Epidermal melanocyte (primary cell): Measurements from ENCODE around the gene ATP4B.
A peak's percentile ranks its signal among the peaks of the same experiment; 100 is the strongest.
"Not testable (repeated sequence)": the region's sequence is repeated elsewhere in the genome, so short reads cannot be mapped to it uniquely, and the experiment has no call there.

Experiments
- DNase-seq: peaks from one replicate; pipeline ENCODE4 v3.0.0; 2011; ENCODE audit warnings: low spot score; ENCODE audit not compliant: insufficient read length

ATP4B gene

DNA sequence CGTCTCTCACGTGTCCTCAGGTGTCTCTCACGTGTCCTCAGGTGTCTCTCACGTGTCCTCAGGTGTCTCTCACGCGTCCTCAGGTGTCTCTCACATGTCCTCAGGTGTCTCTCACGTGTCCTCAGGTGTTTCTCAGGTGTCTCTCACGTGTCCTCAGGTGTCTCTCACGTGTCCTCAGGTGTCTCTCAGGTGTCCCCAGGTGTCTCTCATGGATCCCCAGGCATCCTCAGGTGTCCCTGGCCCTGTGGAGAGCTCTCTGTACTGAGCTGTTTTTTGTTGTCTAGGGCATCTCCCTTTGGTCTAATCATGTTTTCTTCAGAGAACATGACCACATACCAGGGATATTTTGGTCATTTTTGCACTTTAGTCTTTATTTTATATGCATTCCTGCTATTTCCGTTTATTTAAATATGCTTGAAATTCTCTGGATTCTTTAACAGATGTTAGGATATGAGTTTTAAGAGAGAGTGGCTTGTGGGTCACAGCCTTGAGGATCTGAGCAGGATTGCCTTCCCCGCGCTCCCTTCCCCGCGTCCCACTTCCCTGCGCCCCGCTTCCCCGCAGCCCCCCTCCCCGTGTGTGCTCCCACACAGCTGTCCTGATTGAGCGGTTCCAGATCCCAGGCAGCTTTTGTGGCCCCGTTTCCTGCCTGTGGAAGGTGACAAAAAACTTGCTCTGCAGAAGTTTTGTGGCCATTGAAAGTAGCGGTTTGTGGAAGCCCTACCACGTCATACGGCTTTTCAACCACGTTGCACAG, 31.9 kb downstream of the ATP4B start:
- peak; percentile 51 for DNase-seq

- not testable (repeated sequence) for DNase-seq
These were observed 33.2 kb downstream of the ATP4B start for GRCh38 chr13:113624640-113625304.

DNA sequence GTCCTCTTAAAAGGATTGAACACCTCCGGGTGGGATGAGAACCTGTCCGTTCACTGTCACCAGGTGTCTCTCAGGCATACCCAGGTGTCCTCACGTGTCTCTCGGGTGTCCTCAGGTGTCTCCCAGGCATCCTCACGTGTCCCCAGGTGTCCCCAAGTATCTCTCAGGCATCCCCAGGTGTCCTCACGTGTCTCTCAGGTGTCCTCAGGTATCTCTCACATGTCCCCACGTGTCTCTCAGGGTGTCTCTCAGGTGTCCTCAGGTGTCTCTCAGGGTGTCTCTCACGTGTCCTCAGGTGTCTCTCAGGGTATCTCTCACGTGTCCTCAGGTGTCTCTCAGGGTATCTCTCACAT, 33.8 kb downstream of the ATP4B start:
- no peak for DNase-seq

DNA sequence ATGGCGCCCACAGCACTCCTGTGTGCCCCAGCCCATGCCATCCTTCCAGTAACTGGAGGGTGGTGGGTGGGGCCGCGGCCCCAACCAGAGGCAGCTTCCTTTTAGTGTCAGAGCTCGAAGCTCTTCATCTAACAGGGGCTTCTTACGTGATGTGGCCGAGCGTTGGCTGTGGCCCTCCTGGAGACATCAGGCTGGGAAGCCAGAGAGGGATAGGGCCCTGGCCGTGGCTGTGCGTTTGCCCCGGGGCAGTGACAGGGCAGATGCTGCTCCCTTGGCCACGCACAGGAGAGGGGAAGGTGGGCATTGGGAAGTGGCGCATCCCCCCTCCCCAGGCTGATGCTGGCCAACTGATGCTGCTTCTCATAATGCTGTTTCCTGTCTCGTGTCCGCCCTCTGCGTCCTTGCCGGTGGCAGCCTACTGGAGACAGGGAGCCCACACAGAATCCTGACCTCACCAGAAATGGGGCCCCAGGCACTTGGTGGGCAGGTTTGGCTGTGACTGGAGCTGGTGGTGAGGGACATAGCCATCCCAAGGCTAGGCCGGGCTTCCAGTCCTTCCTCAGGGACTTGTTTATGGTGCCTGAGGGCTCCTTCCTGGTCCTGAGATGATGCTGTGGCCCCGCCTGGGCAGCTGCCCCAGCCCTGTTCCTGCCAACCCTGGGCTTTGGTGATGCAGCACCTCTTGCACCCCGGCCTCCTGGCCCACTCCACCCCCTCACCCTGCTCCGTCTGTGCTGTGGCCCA, 34.3 kb downstream of the ATP4B start:
- DNase-seq, result peak; percentile 44

GRCh38 chr13:113622791-113623490, 35.1 kb downstream of the ATP4B start:
- no peak for DNase-seq

GRCh38 chr13:113621986-113622550, 35.9 kb downstream of the ATP4B start:
- DNase-seq, result not testable (repeated sequence)

- not testable (repeated sequence) for DNase-seq
These were observed 36.5 kb downstream of the ATP4B start for GRCh38 chr13:113621498-113621897.

DNA sequence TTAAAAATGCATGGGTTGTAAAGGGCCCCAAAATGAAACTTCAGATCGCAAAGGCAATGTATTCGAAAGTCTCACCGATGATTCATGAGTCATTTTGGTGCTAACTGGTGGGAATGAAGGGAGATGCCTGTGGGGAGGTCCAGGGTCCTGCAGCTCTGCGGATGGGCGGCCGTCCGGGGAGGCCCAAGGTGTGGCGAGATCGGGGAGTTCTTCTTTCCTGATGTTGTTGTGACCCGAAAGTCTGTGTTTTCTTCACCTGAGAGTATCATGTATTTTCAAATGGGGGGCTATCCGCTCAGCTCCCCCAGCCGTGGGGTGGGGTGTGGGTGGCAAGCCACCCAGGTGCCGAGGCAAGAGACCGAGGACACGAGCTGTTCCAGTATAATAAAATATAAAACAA, 37.0 kb downstream of the ATP4B start:
- no peak for DNase-seq

- DNase-seq, result no peak
These were observed 37.8 kb downstream of the ATP4B start for GRCh38 chr13:113620036-113620796.

GRCh38 chr13:113618455-113618854, 39.5 kb downstream of the ATP4B start:
- no peak for DNase-seq

GRCh38 chr13:113617961-113618360, 40.0 kb downstream of the ATP4B start:
- DNase-seq, result no peak

- no peak for DNase-seq
These were observed 40.8 kb downstream of the ATP4B start for GRCh38 chr13:113616991-113617749.

- DNase-seq, result no peak
These were observed 41.6 kb downstream of the ATP4B start for GRCh38 chr13:113616281-113616906.

- DNase-seq, result no peak
These were observed 44.1 kb downstream of the ATP4B start for GRCh38 chr13:113613789-113614379.

DNA sequence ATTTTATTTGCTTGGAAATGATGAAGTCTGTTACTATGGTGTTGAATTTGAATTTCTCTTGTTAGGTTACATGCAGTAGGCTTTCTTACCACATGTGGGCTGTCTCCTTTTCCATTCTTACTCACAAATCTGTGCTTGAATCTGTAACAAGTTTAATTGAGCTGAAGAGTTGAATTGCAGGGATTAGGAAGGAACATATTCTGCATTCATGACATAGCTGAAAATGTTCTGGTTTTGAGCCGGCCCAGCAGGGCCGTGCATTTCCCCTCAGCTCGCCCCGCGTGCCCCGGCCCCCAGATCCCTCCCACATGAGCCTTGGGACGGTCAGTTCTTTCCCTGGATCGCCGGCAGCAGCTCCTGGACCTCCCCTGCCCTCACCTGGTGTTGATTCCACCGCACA, 45.4 kb downstream of the ATP4B start:
- DNase-seq, result no peak

- no peak for DNase-seq
These were observed 46.0 kb downstream of the ATP4B start for GRCh38 chr13:113611996-113612395.

GRCh38 chr13:113610266-113610665, 47.7 kb downstream of the ATP4B start:
- DNase-seq, result no peak

DNA sequence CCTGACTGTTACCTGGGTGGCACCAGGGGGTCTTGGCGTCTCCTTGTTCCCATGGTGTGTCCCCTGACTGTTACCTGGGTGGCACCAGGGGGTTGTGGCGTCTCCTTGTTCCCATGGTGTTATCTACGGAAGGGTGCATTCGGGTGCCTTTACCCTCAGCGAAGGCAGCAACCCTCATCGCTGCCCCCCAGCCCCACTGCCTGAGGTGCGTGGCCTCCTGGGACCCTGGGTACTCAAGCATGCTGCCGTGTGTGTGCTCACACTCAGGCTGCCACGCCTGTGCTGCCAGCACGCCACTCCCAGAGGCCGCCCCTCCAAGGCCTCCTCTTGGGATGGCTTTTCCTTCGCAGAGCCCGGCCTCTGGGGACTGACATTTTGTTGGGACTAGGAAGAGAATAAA, 48.4 kb downstream of the ATP4B start:
- DNase-seq, result no peak

DNA sequence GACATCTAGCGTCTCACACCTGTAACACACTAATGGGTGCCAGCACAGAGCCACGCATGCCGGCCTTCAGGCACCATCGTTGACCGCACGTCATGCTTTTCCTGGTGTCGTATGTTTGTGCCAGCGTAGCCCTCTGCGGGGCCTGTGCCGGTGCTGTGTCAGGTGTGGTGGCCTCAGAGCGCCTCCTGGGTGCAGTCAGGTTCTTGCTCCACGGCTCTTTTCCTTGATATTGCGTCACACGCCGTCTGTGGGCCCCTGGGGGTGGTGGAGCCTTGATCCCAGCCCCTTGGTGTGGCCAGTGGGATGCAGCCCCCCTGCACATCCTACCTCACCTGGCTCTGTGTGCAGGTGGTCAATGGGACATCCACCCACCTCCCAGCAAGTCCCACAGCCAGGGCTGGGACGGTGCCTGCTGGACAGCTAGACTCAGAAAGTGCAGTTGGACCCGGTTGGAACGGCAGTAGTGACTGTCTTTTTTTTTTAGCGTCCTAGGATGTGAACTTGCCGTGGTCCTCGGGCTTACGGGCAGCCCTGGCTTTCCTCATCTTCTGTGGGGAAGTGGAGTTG, 48.9 kb downstream of the ATP4B start:
- DNase-seq, result no peak
